Upper lobe of left lung (tissue), 4 donors: Measurements from ENCODE around the gene CDC40.
"Not testable (repeated sequence)": the region's sequence is repeated elsewhere in the genome, so short reads cannot be mapped to it uniquely, and the experiment has no call there.

Experiments used
- CTCF ChIP-seq, 6 experiments: fragments of 450-650 bp in 4 of 6; fragments of 200-600 bp in 2 of 6; sonication (generic) in 2 of 6; IDR thresholded peaks; one replicate each; pipeline ENCODE4 v1.5.1; 2016 to 2019; ENCODE audit warnings: antibody characterized with exemption in 6 of 6
- EP300 ChIP-seq, 4 donors: sonication (generic); formaldehyde crosslinking; IDR thresholded peaks; one replicate each; pipeline ENCODE4 v1.5.1; 2017; ENCODE audit warnings: antibody characterized with exemption in 4 of 4, control low read depth in 2 of 4
- POLR2AphosphoS5 ChIP-seq, 2 donors: sonication (generic); formaldehyde crosslinking; IDR thresholded peaks; one replicate each; pipeline ENCODE4 v1.5.1; 2017; ENCODE audit warnings: antibody characterized with exemption in 2 of 2

- TF ChIP-seq POLR2AphosphoS5, EP300, CTCF (IDR thresholded peaks at IDR 0.05): not testable (repeated sequence)
Measured at GRCh38 chr6:110236007-110236406, 55.8 kb downstream of the CDC40 start.
